K562 (cell line): ENCODE results near the gene STXBP5L. TPM values are rescaled to one million over a fixed set of nuclear protein-coding genes. Genes with fewer than 3 reads are reported as not detected.
"Not testable (repeated sequence)": the region's sequence is repeated elsewhere in the genome, so short reads cannot be mapped to it uniquely, and the experiment has no call there.

Experiments
- ATAC-seq: fragments of 200-7000 bp; cut with Tn5 transposase; 3 replicates; pipeline ENCODE4 v1.9.1; 2020; ENCODE audit warnings: moderate library complexity
- BruUV-seq: library from RNA; stranded (reverse); fragments of 400-500 nt; replicated peaks from 2 replicates; lab custom pipeline; 2021; lab: Mats Ljungman, UMichigan
- CTCF ChIA-PET: fragments of 300-600 bp; formaldehyde crosslinking; extraction: SDS; loops from one replicate; lab custom pipeline; 2021; ENCODE audit warnings: low intra/inter-chr PET ratio; lab: Yijun Ruan, JAX
- POLR2A ChIA-PET: fragments of 300-600, 350-650 bp; sonication (Branson Sonifier 250); formaldehyde crosslinking; extraction: SDS; loops from one replicate; lab custom pipeline; 2021; ENCODE audit warnings: antibody characterized with exemption, inconsistent platforms; lab: Yijun Ruan, JAX
- DNase-seq, 4 experiments: peaks; one replicate each; pipeline versions ENCODE4 v3.0.0 to v3.0.0-alpha.2; 2011 to 2018; ENCODE audit warnings: low spot score in 3 of 4, mixed read lengths in 3 of 4; ENCODE audit errors: extremely low read depth in 1 of 4
- FAIRE-seq: peaks from 2 replicates; lab custom pipeline; 2011; peaks lifted over from hg19 to GRCh38; lab: Jason Lieb, UNC
- H2AFZ ChIP-seq: 2 replicates; pipeline ENCODE4 v1.6.0; 2011; ENCODE audit warnings: low read depth, low read length, control low read depth, inconsistent platforms
- H3K27ac ChIP-seq: fragments of 200-600 bp; 3 replicates; pipeline ENCODE4 v1.8.0; 2011; ENCODE audit warnings: low read depth, mild to moderate bottlenecking, control low read depth, inconsistent platforms, low read length, moderate library complexity, mixed read lengths; ENCODE audit errors: extremely low read depth
- H3K27me3 ChIP-seq, 2 experiments: fragments of 300-600 bp in 1 of 2; 2 replicates in 1 of 2; 3 replicates in 1 of 2; pipeline versions ENCODE4 v1.6.0 to v1.8.0; 2011; ENCODE audit warnings: inconsistent platforms in 2 of 2, low read length in 2 of 2, mild to moderate bottlenecking in 1 of 2, mixed read lengths in 1 of 2, moderate library complexity in 1 of 2; ENCODE audit not compliant: control insufficient read depth in 2 of 2, insufficient read depth in 2 of 2
- H3K36me3 ChIP-seq: fragments of 300-600 bp; 3 replicates; pipeline ENCODE4 v1.8.0; 2011; ENCODE audit warnings: mild to moderate bottlenecking, low read length, inconsistent platforms; ENCODE audit not compliant: control insufficient read depth, insufficient read depth
- H3K4me1 ChIP-seq, 2 experiments: fragments of 200-600 bp in 1 of 2; replicated peaks in 1 of 2; 2 replicates in 1 of 2; 3 replicates in 1 of 2; pipeline versions ENCODE4 v1.5.1 to v1.8.0; 2011; ENCODE audit warnings: inconsistent platforms in 2 of 2, low read length in 2 of 2, mild to moderate bottlenecking in 1 of 2, mixed read lengths in 1 of 2, moderate library complexity in 1 of 2; ENCODE audit not compliant: control insufficient read depth in 2 of 2, insufficient read depth in 2 of 2
- H3K4me2 ChIP-seq: 2 replicates; pipeline ENCODE4 v1.6.1; 2011; ENCODE audit warnings: low read length, control low read depth, inconsistent platforms, mixed read lengths; ENCODE audit not compliant: insufficient read depth
- H3K4me3 ChIP-seq: fragments of 200-600 bp; sonication (generic), shearing (Covaris generic); 2 replicates; pipeline ENCODE4 v1.5.1; 2016; ENCODE audit warnings: control low read depth, inconsistent platforms
- H3K79me2 ChIP-seq: fragments of 200-600 bp; 3 replicates; pipeline ENCODE4 v1.8.0; 2011; ENCODE audit warnings: low read length, inconsistent platforms; ENCODE audit not compliant: control insufficient read depth, insufficient read depth
- H3K9ac ChIP-seq, 2 experiments: 2 replicates each; pipeline versions ENCODE4 v1.6.0 to v1.6.1; 2011; ENCODE audit warnings: low read depth in 2 of 2, low read length in 2 of 2, control low read depth in 1 of 2, inconsistent platforms in 1 of 2, mild to moderate bottlenecking in 1 of 2, mixed read lengths in 1 of 2; ENCODE audit not compliant: insufficient read depth in 1 of 2
- H3K9me1 ChIP-seq: one replicate; pipeline ENCODE4 v1.6.0; 2011; ENCODE audit warnings: inconsistent platforms, mild to moderate bottlenecking, low read length, moderate library complexity; ENCODE audit not compliant: control insufficient read depth, insufficient read depth
- H3K9me3 ChIP-seq: replicated peaks from 2 replicates; pipeline ENCODE4 v1.5.1; 2011; ENCODE audit warnings: low read depth, low read length, inconsistent platforms; ENCODE audit not compliant: control insufficient read depth, insufficient read depth
- H4K20me1 ChIP-seq: replicated peaks from 2 replicates; pipeline ENCODE4 v1.6.1; 2011; ENCODE audit warnings: low read length, inconsistent platforms, mixed read lengths; ENCODE audit not compliant: control insufficient read depth, insufficient read depth
- BACH1 ChIP-seq: fragments of 200-800 bp; sonication (Bioruptor generic); IDR thresholded peaks from 2 replicates; pipeline ENCODE4 v1.6.1; 2016; ENCODE audit warnings: missing genetic modification characterization, missing compliant biosample characterization
- MCM7 ChIP-seq, 2 experiments: fragments of 450-650 bp; IDR thresholded peaks; 2 replicates each; pipeline ENCODE4 v1.6.1; 2016 to 2018
- POU5F1 ChIP-seq: fragments of 150-350 bp; IDR thresholded peaks from 2 replicates; pipeline ENCODE4 v1.6.1; 2014; ENCODE audit warnings: borderline replicate concordance, low read length, low read depth, mild to moderate bottlenecking; ENCODE audit not compliant: partially characterized antibody
- TCF7L2 ChIP-seq: fragments of 150-350 bp; IDR thresholded peaks from 2 replicates; pipeline ENCODE4 v1.6.1; 2016; ENCODE audit warnings: low read depth, mild to moderate bottlenecking, low read length, moderate library complexity
- ZNF174 ChIP-seq: fragments of 250-450 bp; sonication (Bioruptor Pico); IDR thresholded peaks from 2 replicates; pipeline ENCODE4 v1.4.0; 2020; ENCODE audit warnings: mild to moderate bottlenecking
- WGBS: fragments of 100-300 bp; shearing (Covaris generic); methylation state at CpG from one replicate; pipeline ENCODE4 v1.1.6; 2016; ENCODE audit warnings: low coverage, mixed read lengths; ENCODE audit not compliant: insufficient coverage; ENCODE audit errors: missing lambda C conversion rate; 5-methylcytosine and 5-hydroxymethylcytosine counted together
- in situ Hi-C: fragments of 300-500 bp; cut with MboI; formaldehyde crosslinking; loops from 4 replicates; pipeline ENCODE4 v1.15.0; 2018; ENCODE audit warnings: inconsistent platforms, mixed read lengths
- intact Hi-C: fragments of 100-400 bp; cut with micrococcal nuclease; formaldehyde crosslinking; loops from 2 replicates; pipeline ENCODE4 v1.14.2; 2022
- polyA plus RNA-seq, 8 experiments: library from polyadenylated mRNA; depleted of rRNA in 4 of 8; stranded (reverse) in 5 of 8; unstranded in 3 of 8; fragments of >200 nt; fragmentation: Nextera tagmentation in 2 of 8; fragmentation: Illumina TruSeq in 1 of 8; extraction: Ambion mirVana in 2 of 8; extraction: Trizol in 1 of 8; gene quantifications; 2 replicates each; pipeline versions ENCODE4 v1.2.1 to v1.2.3, GENCODE V29; 2011 to 2014; ENCODE audit warnings: inconsistent platforms in 1 of 8, missing spikeins in 1 of 8
- total RNA-seq, 7 experiments: library from RNA; depleted of rRNA in 6 of 7; stranded (reverse); fragments of >200 nt in 6 of 7; fragmentation: Illumina TruSeq in 2 of 7; extraction: Trizol in 2 of 7; gene quantifications; 2 replicates each; pipeline versions ENCODE4 v1.2.1 to v1.2.3, GENCODE V29; 2011 to 2021; ENCODE audit warnings: low replicate concordance in 1 of 7
- TF ChIP-seq, protein P1 (sequence below): fragments of 150-350 bp; conservative IDR thresholded peaks from 2 replicates; pipeline ENCODE4 v1.6.1; 2014; ENCODE audit warnings: low read length
- TF ChIP-seq, protein P2 (sequence below): fragments of 250-450 bp; sonication (Bioruptor Pico); IDR thresholded peaks from 2 replicates; pipeline ENCODE4 v1.4.0; 2020; ENCODE audit warnings: mild to moderate bottlenecking, moderate library complexity, borderline replicate concordance
- TF ChIP-seq, protein P3 (sequence below): sonication (generic); formaldehyde crosslinking; IDR thresholded peaks from 2 replicates; pipeline ENCODE4 v1.5.0; 2020; ENCODE audit warnings: missing genetic modification reagents

Gene STXBP5L
- total and polyA plus RNA-seq, 9 of the 15 experiments (the other 6 are each of a cell fraction or from before 2014, with no cell fraction given), result 0.03 to 0.04 (median 0.03) TPM; not detected in 6

DNA sequence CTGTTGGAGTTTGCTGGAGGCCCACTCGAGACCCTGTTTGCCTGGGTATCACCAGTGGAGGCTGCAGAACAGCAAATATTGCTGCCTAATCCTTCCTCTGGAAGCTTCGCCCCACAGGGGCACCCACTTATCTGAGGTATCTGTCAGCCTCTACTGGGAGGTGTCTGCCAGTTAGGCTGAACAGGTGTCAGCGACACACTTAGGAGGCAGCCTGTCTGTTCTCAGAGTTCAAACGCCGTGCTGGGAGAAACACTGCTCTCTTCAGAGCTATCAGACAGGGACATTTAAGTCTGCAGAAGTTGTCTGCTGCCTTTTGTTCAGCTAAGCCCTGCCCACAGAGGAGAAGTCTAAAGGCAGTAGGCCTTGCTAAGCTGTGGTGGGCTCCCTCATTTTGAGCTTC, 448.0 kb downstream of the STXBP5L start:
- H3K4me2 ChIP-seq, FAIRE-seq, intact Hi-C loops: not testable (repeated sequence)

DNA sequence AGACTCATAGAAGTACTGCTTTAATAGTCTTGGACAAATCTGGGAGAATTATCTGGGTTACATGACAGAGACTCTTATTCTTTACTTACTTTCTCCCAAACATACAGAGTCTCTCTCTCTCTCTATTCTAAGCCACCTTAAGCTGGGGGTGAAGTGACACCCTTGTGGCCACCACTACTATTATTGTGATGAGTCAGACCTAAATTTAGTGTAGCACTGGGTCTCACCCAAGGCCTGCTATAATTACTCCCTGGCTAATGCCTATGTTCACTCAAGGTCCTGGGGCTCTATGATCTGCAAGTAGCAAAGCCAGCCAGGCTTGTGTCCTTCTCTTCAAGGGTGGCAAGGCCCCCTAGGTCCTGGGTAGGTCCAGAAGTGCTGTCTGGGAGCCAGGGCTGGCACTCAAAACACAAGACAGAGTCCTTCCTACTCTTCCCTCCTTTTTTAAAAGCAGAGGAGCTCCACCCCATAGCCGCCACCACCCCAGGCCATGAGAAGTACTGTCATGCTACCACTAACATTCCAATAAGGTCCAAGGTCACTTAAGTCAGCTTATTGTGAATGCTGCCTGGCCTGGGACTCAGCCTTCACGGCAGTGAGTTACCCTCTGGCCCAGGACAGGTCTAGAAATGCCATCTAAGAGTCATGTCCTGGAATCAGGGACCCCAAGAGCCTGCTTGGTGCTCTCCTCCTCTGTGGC, 454.2 kb downstream of the STXBP5L start:
- no peak for DNase-seq
- TF ChIP-seq ZNF174 (CRISPR knock-in tag), result no peak
- TF ChIP-seq, protein P1, sequence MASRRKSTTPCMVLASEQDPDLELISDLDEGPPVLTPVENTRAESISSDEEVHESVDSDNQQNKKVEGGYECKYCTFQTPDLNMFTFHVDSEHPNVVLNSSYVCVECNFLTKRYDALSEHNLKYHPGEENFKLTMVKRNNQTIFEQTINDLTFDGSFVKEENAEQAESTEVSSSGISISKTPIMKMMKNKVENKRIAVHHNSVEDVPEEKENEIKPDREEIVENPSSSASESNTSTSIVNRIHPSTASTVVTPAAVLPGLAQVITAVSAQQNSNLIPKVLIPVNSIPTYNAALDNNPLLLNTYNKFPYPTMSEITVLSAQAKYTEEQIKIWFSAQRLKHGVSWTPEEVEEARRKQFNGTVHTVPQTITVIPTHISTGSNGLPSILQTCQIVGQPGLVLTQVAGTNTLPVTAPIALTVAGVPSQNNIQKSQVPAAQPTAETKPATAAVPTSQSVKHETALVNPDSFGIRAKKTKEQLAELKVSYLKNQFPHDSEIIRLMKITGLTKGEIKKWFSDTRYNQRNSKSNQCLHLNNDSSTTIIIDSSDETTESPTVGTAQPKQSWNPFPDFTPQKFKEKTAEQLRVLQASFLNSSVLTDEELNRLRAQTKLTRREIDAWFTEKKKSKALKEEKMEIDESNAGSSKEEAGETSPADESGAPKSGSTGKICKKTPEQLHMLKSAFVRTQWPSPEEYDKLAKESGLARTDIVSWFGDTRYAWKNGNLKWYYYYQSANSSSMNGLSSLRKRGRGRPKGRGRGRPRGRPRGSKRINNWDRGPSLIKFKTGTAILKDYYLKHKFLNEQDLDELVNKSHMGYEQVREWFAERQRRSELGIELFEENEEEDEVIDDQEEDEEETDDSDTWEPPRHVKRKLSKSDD, result no peak
- no peak for TF ChIP-seq TCF7L2
- TF ChIP-seq MCM7 (IDR thresholded peaks at IDR 0.05), result no peak
- TF ChIP-seq, protein P2, sequence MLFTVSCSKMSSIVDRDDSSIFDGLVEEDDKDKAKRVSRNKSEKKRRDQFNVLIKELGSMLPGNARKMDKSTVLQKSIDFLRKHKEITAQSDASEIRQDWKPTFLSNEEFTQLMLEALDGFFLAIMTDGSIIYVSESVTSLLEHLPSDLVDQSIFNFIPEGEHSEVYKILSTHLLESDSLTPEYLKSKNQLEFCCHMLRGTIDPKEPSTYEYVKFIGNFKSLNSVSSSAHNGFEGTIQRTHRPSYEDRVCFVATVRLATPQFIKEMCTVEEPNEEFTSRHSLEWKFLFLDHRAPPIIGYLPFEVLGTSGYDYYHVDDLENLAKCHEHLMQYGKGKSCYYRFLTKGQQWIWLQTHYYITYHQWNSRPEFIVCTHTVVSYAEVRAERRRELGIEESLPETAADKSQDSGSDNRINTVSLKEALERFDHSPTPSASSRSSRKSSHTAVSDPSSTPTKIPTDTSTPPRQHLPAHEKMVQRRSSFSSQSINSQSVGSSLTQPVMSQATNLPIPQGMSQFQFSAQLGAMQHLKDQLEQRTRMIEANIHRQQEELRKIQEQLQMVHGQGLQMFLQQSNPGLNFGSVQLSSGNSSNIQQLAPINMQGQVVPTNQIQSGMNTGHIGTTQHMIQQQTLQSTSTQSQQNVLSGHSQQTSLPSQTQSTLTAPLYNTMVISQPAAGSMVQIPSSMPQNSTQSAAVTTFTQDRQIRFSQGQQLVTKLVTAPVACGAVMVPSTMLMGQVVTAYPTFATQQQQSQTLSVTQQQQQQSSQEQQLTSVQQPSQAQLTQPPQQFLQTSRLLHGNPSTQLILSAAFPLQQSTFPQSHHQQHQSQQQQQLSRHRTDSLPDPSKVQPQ (CRISPR knock-in tag), result no peak
- TF ChIP-seq, protein P3, sequence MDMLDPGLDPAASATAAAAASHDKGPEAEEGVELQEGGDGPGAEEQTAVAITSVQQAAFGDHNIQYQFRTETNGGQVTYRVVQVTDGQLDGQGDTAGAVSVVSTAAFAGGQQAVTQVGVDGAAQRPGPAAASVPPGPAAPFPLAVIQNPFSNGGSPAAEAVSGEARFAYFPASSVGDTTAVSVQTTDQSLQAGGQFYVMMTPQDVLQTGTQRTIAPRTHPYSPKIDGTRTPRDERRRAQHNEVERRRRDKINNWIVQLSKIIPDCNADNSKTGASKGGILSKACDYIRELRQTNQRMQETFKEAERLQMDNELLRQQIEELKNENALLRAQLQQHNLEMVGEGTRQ (CRISPR knock-in tag), result no peak
- TF ChIP-seq POU5F1, result no peak
- no peak for TF ChIP-seq BACH1

More for the DNA sequence above, 448.0 kb downstream of the STXBP5L start:
- 0% methylated on average over 4 of the region's 5 CpGs for WGBS
- H2AFZ ChIP-seq, H3K36me3 ChIP-seq, H4K20me1 ChIP-seq, H3K27me3 ChIP-seq, H3K9ac ChIP-seq, H3K79me2 ChIP-seq, POLR2A ChIA-PET, H3K27ac ChIP-seq, ATAC-seq, CTCF ChIA-PET, H3K9me3 ChIP-seq, in situ Hi-C loops, H3K4me3 ChIP-seq, H3K4me1 ChIP-seq, H3K9me1 ChIP-seq, BruUV-seq, DNase-seq: not testable (repeated sequence)

More for the DNA sequence above, 454.2 kb downstream of the STXBP5L start:
- intact Hi-C loops, result no loop called here
- Histone ChIP-seq H3K4me1 (no peaks in the 10 kb centered on the region), H3K9me1 (no peaks in the 10 kb centered on the region), H4K20me1 (no peaks in the 10 kb centered on the region), H3K9me3 (no peaks in the 10 kb centered on the region), H3K4me3 (no peak overlapping the region), H3K4me2 (no peak overlapping the region), H3K36me3 (no peaks in the 10 kb centered on the region), H3K27me3 (no peaks in the 10 kb centered on the region), H2AFZ (no peak overlapping the region), H3K27ac (no peak overlapping the region), H3K9ac (no peak overlapping the region), H3K79me2 (no peaks in the 10 kb centered on the region)
- FAIRE-seq (no peak), ATAC-seq (no peak)
- no TSS peak for BruUV-seq
- 0% methylated on average over 1 of the region's 2 CpGs for WGBS
- POLR2A ChIA-PET, result no interaction called here
- CTCF ChIA-PET, result no interaction called here
- in situ Hi-C loops, result no loop called here
